GM19193 (cell line): ENCODE data around the gene NXT1.

Experiments used
- POLR2A ChIP-seq: IDR thresholded peaks from 4 replicates; pipeline ENCODE4 v1.6.1; 2011; ENCODE audit not compliant: insufficient read depth, insufficient read length; ENCODE audit errors: extremely low read depth

Gene NXT1

GRCh38 chr20:23366384-23366783 lies 15.8 kb downstream of the NXT1 start:
- TF ChIP-seq POLR2A: no peak

GRCh38 chr20:23367770-23368169 lies 17.2 kb downstream of the NXT1 start:
- TF ChIP-seq POLR2A: no peak

DNA sequence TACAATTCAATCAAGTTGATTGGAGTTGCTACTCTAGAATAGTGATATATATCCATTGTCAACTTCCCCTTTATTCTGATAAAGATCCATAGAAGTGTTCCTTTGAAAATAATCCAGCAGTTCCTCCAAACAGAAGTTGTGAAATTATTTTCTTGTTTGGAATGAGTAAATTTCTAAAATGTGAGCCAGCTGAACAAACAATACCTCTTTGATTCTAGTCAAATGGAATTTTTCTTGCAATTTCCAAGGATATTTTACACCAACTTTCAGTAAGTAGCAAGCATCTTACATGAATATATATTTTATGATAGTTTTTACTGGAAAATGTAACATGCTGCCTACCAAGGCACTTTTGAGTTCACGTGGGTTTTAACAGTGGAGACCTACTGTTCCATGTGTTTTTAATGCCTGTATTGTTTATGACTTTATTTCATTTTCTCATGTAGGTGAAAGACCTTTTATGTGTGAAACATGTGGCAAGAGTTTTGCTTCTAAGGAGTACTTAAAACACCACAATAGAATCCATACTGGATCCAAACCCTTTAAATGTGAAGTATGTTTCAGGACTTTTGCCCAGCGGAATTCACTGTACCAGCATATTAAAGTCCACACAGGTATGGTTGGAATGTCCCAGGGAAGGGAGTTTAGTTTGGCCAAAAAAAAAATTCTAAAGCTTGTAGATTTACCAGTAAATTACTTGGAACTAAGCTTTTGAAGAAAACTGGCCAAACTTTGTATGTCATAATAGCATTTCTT lies 17.9 kb downstream of the NXT1 start:
- no peak for TF ChIP-seq POLR2A

DNA sequence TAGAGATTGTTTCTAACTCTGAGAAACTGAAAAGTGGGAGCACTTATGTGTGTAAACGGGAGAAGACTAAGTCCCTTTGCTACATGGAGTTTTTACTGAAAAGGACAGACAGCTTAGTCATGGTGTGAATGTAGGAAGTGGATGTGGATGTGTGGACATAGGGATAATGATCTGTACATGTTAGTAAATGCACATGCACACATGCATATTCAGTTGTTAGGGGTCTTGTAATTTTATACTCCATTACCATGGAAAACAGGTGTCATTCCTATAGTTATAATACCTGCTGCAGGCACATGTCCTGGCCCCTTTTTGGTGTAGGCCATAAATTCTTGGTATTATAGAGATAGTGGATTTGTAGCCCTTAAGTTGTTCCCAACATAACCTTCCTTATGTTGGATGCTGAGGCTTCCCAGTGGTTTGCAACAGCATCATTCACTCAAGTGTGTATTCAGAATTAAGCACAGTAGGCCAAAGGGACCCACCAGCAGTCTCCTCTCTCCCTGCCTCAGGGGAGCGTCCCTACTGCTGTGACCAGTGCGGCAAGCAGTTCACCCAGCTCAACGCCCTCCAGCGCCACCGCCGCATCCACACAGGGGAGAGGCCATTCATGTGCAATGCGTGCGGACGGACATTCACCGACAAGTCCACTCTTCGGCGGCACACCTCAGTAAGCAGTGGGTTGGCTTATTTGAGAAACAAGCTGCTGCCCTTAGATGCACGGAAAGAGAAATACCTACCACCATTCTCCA lies 18.7 kb downstream of the NXT1 start:
- peak; percentile 14 for TF ChIP-seq POLR2A

DNA sequence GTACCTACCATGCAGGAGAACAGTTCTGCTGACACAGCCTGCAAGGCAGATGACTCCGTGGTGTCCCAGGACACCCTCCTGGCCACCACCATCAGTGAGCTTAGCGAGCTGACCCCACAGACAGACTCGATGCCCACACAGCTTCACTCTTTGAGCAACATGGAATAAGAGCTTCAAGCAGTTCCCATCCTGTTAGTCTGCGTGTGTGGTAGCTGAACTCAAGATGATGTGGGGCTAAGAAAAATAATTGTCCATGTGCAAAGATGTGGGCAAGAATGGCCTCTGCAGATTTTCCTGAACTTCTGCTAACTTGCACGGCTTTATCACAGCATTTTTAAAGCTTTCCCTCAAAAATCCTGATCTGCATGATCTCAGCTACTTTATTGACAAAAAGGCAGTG lies 19.7 kb downstream of the NXT1 start:
- no peak for TF ChIP-seq POLR2A

- no peak for TF ChIP-seq POLR2A
Observed at GRCh38 chr20:23370873-23371272, 20.3 kb downstream of the NXT1 start.

DNA sequence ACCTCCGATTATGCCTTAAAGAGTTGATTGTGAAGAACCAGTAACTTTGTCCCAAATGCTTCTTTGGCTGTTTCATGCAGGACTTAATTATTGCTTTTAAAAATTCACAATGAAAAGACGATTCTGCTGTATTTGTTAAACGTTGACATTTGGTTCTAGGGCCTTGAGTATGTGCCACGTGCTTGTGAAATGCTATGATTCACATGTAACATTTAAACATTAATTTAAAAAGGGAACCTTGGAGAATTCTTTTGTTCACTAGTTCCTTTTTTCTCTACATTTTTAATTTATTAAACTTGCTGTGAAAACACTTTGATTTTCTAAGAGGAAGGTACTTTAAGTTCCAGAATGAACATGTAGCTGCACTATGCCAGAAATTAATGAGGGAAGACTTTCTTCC lies 20.9 kb downstream of the NXT1 start:
- TF ChIP-seq POLR2A: no peak

DNA sequence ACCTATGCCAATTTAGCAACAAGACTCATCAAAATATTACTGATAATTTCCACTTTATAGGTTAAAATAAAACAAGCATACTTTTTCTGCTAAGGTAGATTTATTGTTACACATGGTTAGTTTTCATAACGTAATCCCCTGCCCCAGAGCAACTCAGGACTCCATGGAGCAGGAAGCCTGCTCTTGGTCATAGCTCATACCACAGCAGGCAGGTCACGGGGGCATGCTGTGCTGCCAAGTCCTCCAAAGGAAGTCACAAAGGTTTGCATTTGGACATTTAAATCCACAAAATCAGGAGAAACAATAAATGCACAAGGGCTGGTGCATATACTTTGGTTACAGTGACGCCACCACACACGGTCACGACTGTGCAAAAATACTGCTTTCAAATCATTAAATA lies 23.9 kb downstream of the NXT1 start:
- no peak for TF ChIP-seq POLR2A

GRCh38 chr20:23375827-23376226 lies 25.2 kb downstream of the NXT1 start:
- no peak for TF ChIP-seq POLR2A

- no peak for TF ChIP-seq POLR2A
Observed at GRCh38 chr20:23379772-23380171, 29.2 kb downstream of the NXT1 start.

GRCh38 chr20:23381876-23382275 lies 31.3 kb downstream of the NXT1 start:
- no peak for TF ChIP-seq POLR2A

GRCh38 chr20:23386304-23387117 lies 35.9 kb downstream of the NXT1 start:
- TF ChIP-seq POLR2A: no peak

DNA sequence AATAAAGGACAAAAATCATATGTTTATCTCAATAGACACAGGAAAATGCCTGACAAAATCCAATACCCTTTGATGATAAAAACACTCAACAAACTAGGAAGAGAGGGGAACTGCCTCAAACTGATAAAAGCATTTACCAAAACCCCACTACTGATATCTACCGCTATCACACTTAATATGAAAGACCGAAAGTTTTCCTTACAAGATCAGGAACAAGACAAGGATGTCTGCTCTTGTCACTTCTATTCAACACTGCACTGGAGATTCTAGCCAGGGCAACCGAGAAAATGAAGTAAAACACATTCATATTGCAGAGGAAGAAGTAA lies 36.5 kb downstream of the NXT1 start:
- no peak for TF ChIP-seq POLR2A

DNA sequence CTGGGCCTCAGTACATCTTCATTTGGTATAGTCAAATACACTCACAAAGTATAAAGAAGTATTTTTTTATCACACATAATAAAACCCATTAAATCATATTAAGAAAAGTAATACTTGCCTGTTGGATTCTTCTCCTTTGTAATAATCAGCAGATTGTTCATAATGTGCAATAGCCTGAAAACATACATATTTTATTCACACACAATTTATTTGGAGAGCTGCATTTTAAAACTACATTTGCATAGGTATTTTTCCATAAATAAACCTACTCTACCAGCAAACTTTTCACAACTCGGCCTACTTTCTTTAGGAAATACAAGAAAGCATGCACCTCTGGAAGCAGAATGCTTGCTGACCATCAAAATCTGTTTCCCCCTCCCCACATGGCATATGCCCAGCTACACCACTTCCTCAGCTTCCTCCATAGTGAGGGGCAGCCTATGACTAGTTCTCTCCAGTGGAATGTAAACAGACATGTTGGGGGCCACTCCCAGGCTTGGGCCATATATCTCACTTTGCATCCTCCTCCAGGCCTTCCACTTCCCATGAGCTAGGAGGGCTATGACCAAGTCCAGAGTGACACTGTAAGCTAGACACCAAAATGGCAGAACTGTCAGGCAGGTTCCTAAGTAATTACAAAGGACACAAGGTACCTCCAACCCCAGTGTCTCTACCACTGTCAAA lies 39.6 kb downstream of the NXT1 start:
- no peak for TF ChIP-seq POLR2A
